ENCODE data around the gene MAP4K3.

MAP4K3 gene

DNA sequence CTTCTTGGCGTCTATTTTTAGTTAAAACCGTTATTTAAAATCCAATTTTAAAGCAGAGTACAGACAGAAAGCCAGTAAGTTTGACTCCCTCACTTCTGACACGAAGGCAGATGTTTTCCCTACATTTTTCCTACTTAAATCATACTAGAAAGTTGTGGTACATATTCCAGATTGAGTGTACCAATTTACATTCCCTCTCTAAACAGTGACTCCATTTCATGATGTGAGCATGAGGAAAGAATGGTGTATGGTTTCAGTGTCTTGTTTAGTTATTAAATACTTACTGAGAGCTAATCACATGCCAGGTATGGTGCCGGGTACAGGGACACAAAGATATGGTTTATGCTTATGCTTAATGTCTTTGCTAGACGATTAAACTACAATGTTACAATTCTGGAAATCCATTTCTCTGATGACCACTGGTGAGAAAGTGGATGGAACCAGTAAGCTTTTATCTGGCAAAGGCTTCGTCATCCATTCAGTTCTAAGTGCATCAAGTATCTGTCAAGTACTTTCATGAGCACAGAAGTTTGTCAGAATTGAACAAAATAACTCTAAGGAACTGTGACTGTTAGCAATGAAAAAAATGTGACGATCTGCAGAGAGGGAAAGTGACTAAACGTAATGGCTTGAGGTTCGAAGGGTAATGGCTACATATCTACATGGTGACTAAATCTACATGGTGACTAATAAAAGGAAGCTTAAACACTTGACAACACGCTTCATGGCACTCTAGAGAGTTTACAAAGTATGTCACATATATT, 25.7 kb downstream of the MAP4K3 start:
- H3K4me1 ChIP-seq (ENCODE audit: control insufficient read depth in 1 of 2, insufficient read depth in 2 of 2, low read length in 2 of 2) = peaks cover 24 to 53% of the 10 kb centered on the region in 2 donors
- H3K27me3 ChIP-seq (ENCODE audit: control insufficient read depth in 1 of 2, insufficient read depth in 2 of 2, low read length in 2 of 2) = no peaks in the 10 kb centered on the region
- H3K27ac ChIP-seq (ENCODE audit: low read depth, low read length) = no peak overlapping the region
- no peak overlapping the region for H3K4me3 ChIP-seq (ENCODE audit: low read depth in 1 of 2, low read length in 2 of 2)
- H3K36me3 ChIP-seq (ENCODE audit: control insufficient read depth in 1 of 2, insufficient read depth in 2 of 2, low read length in 2 of 2) = no peaks in the 10 kb centered on the region
- no peak overlapping the region for H3K9ac ChIP-seq (ENCODE audit: low read depth in 1 of 2, low read length in 2 of 2)
- no peaks in the 10 kb centered on the region for H3K9me3 ChIP-seq (ENCODE audit: control insufficient read depth in 1 of 2, low read length in 2 of 2)

GRCh38 chr2:39409697-39410389, 27.2 kb downstream of the MAP4K3 start:
- no peak overlapping the region for H3K27ac ChIP-seq (ENCODE audit: low read depth, low read length)

DNA sequence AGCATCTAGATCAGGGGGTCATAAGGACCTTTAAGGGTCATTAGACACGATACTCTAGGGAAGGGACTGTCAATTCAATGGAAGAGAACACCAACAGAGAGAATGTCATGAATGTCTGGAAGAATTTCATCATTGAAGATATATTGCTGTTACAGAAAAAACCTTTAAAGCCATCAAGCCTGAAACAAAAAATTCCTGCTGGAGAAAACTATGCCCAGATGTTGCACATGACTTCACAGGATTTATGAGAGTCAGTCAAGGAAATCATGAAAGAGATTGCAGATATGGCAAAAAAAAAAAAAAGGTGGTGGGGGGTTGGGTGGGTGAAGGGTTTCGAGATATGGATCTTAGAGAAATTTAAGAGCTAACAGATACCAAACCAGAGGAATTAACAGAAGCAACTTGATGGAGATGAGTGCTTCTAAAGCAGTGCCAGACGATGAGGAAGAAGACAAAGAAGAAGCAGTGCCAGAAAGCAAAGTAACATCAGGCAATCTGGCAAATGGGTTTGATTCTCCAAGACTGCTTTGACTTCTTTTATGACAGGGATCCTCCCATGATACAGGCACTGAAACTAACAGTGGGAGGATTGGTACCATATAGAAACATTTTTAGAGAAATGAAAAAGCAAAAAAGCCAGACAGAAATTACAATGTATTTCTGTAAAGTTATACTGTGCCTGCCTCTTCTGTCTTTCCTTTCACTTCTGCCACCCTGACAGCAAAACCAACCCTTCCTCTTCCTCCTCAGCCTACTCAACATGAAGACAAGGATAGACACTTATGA, 28.5 kb downstream of the MAP4K3 start:
- H3K9ac ChIP-seq (ENCODE audit: low read depth in 1 of 2, low read length in 2 of 2) = no peak overlapping the region
- no peaks in the 10 kb centered on the region for H3K36me3 ChIP-seq (ENCODE audit: control insufficient read depth in 1 of 2, insufficient read depth in 2 of 2, low read length in 2 of 2)
- no peaks in the 10 kb centered on the region for H3K9me3 ChIP-seq (ENCODE audit: control insufficient read depth in 1 of 2, low read length in 2 of 2)
- H3K27me3 ChIP-seq (ENCODE audit: control insufficient read depth in 1 of 2, insufficient read depth in 2 of 2, low read length in 2 of 2) = no peaks in the 10 kb centered on the region
- peaks cover 23 to 43% of the 10 kb centered on the region in 2 donors for H3K4me1 ChIP-seq (ENCODE audit: control insufficient read depth in 1 of 2, insufficient read depth in 2 of 2, low read length in 2 of 2)
- no peak overlapping the region for H3K27ac ChIP-seq (ENCODE audit: low read depth, low read length)
- no peak overlapping the region for H3K4me3 ChIP-seq (ENCODE audit: low read depth in 1 of 2, low read length in 2 of 2)

More at GRCh38 chr2:39409697-39410389, 27.2 kb downstream of the MAP4K3 start:
- Histone ChIP-seq H3K27me3 (ENCODE audit: control insufficient read depth in 1 of 2, insufficient read depth in 2 of 2, low read length in 2 of 2) (no peaks in the 10 kb centered on the region), H3K9me3 (ENCODE audit: control insufficient read depth in 1 of 2, low read length in 2 of 2) (no peaks in the 10 kb centered on the region), H3K4me1 (ENCODE audit: control insufficient read depth in 1 of 2, insufficient read depth in 2 of 2, low read length in 2 of 2) (peaks cover 24 to 44% of the 10 kb centered on the region in 2 donors), H3K4me3 (ENCODE audit: low read depth in 1 of 2, low read length in 2 of 2) (no peak overlapping the region), H3K36me3 (ENCODE audit: control insufficient read depth in 1 of 2, insufficient read depth in 2 of 2, low read length in 2 of 2) (no peaks in the 10 kb centered on the region), H3K9ac (ENCODE audit: low read depth in 1 of 2, low read length in 2 of 2) (no peak overlapping the region)

- Histone ChIP-seq H3K9me3 (ENCODE audit: control insufficient read depth in 1 of 2, low read length in 2 of 2) (no peaks in the 10 kb centered on the region), H3K4me1 (ENCODE audit: control insufficient read depth in 1 of 2, insufficient read depth in 2 of 2, low read length in 2 of 2) (peaks cover 16 to 43% of the 10 kb centered on the region in 2 donors), H3K4me3 (ENCODE audit: low read depth in 1 of 2, low read length in 2 of 2) (no peak overlapping the region), H3K9ac (ENCODE audit: low read depth in 1 of 2, low read length in 2 of 2) (no peak overlapping the region), H3K27ac (ENCODE audit: low read depth, low read length) (no peak overlapping the region), H3K36me3 (ENCODE audit: control insufficient read depth in 1 of 2, insufficient read depth in 2 of 2, low read length in 2 of 2) (no peaks in the 10 kb centered on the region), H3K27me3 (ENCODE audit: control insufficient read depth in 1 of 2, insufficient read depth in 2 of 2, low read length in 2 of 2) (no peaks in the 10 kb centered on the region)
These were observed 29.4 kb downstream of the MAP4K3 start for GRCh38 chr2:39407516-39408296.

GRCh38 chr2:39405364-39405763, 31.7 kb downstream of the MAP4K3 start:
- no peak overlapping the region for H3K27ac ChIP-seq (ENCODE audit: low read depth, low read length)
- H3K4me1 ChIP-seq (ENCODE audit: control insufficient read depth in 1 of 2, insufficient read depth in 2 of 2, low read length in 2 of 2) = peaks cover 16 to 24% of the 10 kb centered on the region in 2 donors

DNA sequence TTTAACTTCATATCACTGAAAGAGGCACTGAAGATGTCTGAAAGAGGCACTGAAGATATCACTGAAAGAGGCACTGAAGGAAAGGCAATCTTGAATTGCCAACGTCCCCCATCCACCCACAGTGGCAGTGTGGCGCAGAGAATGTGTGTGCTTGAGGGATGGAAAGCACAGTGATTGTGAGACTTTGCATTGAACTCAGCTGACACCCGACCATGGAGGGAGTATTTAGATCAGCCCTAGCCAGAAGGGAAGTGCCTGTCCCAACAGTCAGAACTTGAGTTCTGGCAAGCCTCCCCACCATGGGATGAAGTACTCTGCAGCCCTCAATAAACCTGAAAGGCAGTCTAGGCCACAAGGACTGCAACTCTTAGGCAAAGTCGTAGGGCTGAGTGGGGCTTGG, 33.8 kb downstream of the MAP4K3 start:
- Histone ChIP-seq H3K36me3 (ENCODE audit: control insufficient read depth in 1 of 2, insufficient read depth in 2 of 2, low read length in 2 of 2) (no peaks in the 10 kb centered on the region), H3K4me3 (ENCODE audit: low read depth in 1 of 2, low read length in 2 of 2) (no peak overlapping the region), H3K9me3 (ENCODE audit: control insufficient read depth in 1 of 2, low read length in 2 of 2) (no peaks in the 10 kb centered on the region), H3K4me1 (ENCODE audit: control insufficient read depth in 1 of 2, insufficient read depth in 2 of 2, low read length in 2 of 2) (peaks cover 10 to 14% of the 10 kb centered on the region in 2 donors), H3K27ac (ENCODE audit: low read depth, low read length) (no peak overlapping the region), H3K9ac (ENCODE audit: low read depth in 1 of 2, low read length in 2 of 2) (no peak overlapping the region), H3K27me3 (ENCODE audit: control insufficient read depth in 1 of 2, insufficient read depth in 2 of 2, low read length in 2 of 2) (no peaks in the 10 kb centered on the region)

More at GRCh38 chr2:39405364-39405763, 31.7 kb downstream of the MAP4K3 start:
- Histone ChIP-seq H3K27me3 (ENCODE audit: control insufficient read depth in 1 of 2, insufficient read depth in 2 of 2, low read length in 2 of 2) (no peaks in the 10 kb centered on the region), H3K9ac (ENCODE audit: low read depth in 1 of 2, low read length in 2 of 2) (no peak overlapping the region), H3K36me3 (ENCODE audit: control insufficient read depth in 1 of 2, insufficient read depth in 2 of 2, low read length in 2 of 2) (no peaks in the 10 kb centered on the region), H3K9me3 (ENCODE audit: control insufficient read depth in 1 of 2, low read length in 2 of 2) (no peaks in the 10 kb centered on the region), H3K4me3 (ENCODE audit: low read depth in 1 of 2, low read length in 2 of 2) (no peak overlapping the region)

GRCh38 chr2:39401319-39401718, 35.8 kb downstream of the MAP4K3 start:
- Histone ChIP-seq H3K36me3 (ENCODE audit: control insufficient read depth in 1 of 2, insufficient read depth in 2 of 2, low read length in 2 of 2) (no peaks in the 10 kb centered on the region), H3K9ac (ENCODE audit: low read depth in 1 of 2, low read length in 2 of 2) (no peak overlapping the region), H3K27me3 (ENCODE audit: control insufficient read depth in 1 of 2, insufficient read depth in 2 of 2, low read length in 2 of 2) (no peaks in the 10 kb centered on the region), H3K9me3 (ENCODE audit: control insufficient read depth in 1 of 2, low read length in 2 of 2) (no peaks in the 10 kb centered on the region), H3K4me3 (ENCODE audit: low read depth in 1 of 2, low read length in 2 of 2) (no peak overlapping the region), H3K4me1 (ENCODE audit: control insufficient read depth in 1 of 2, insufficient read depth in 2 of 2, low read length in 2 of 2) (peaks cover 3 to 12% of the 10 kb centered on the region in 2 donors), H3K27ac (ENCODE audit: low read depth, low read length) (no peak overlapping the region)

DNA sequence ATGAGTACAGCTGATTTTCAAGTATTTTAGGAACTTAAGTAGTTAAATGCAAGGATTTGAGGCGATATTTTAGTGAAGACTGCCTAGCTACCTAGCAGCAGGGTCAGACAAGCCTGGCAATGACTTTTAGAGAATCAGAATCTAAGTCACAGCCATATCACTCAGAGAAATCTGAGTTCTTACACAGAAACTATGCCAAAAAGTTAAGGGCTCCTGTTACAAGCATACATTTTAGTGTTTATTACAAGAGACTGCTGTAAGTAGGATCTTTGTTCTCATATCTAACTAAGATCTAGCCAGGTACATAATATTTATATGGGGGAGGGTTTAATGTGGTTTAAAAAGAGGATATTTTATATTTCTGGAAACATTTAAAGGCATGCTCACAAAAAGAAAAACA, 37.5 kb downstream of the MAP4K3 start:
- H3K4me3 ChIP-seq (ENCODE audit: low read depth in 1 of 2, low read length in 2 of 2) = no peak overlapping the region
- H3K27me3 ChIP-seq (ENCODE audit: control insufficient read depth in 1 of 2, insufficient read depth in 2 of 2, low read length in 2 of 2) = no peaks in the 10 kb centered on the region
- no peaks in the 10 kb centered on the region for H3K36me3 ChIP-seq (ENCODE audit: control insufficient read depth in 1 of 2, insufficient read depth in 2 of 2, low read length in 2 of 2)
- H3K27ac ChIP-seq (ENCODE audit: low read depth, low read length) = no peak overlapping the region
- no peaks in the 10 kb centered on the region for H3K9me3 ChIP-seq (ENCODE audit: control insufficient read depth in 1 of 2, low read length in 2 of 2)
- H3K4me1 ChIP-seq (ENCODE audit: control insufficient read depth in 1 of 2, insufficient read depth in 2 of 2, low read length in 2 of 2) = peaks cover 3 to 12% of the 10 kb centered on the region in 2 donors
- H3K9ac ChIP-seq (ENCODE audit: low read depth in 1 of 2, low read length in 2 of 2) = no peak overlapping the region

DNA sequence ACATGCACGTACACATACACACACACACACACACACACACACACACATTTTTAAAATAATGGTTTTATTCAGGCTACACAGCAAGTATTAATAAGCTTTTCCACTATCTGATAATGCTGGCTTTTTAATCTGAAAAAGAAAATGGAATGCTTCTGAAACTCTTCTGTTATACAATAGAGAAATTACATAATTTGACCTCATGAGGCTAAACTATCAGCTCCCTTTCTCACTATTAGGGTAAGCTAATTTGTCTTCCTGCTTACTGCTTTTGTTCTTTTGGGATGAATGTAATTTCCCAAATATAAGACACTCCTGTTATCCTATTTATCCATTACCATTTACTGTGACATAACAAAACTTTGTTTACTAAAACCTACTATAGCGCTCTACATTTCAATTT, 41.8 kb downstream of the MAP4K3 start:
- Histone ChIP-seq H3K27me3 (ENCODE audit: control insufficient read depth in 1 of 2, insufficient read depth in 2 of 2, low read length in 2 of 2) (no peaks in the 10 kb centered on the region), H3K9ac (ENCODE audit: low read depth in 1 of 2, low read length in 2 of 2) (no peak overlapping the region), H3K4me1 (ENCODE audit: control insufficient read depth in 1 of 2, insufficient read depth in 2 of 2, low read length in 2 of 2) (peaks cover 3 to 14% of the 10 kb centered on the region in 2 donors), H3K27ac (ENCODE audit: low read depth, low read length) (no peak overlapping the region), H3K36me3 (ENCODE audit: control insufficient read depth in 1 of 2, insufficient read depth in 2 of 2, low read length in 2 of 2) (no peaks in the 10 kb centered on the region), H3K9me3 (ENCODE audit: control insufficient read depth in 1 of 2, low read length in 2 of 2) (no peaks in the 10 kb centered on the region), H3K4me3 (ENCODE audit: low read depth in 1 of 2, low read length in 2 of 2) (no peak overlapping the region)
